ENCODE data around the gene NELL2. TPM values are rescaled to one million over a fixed set of nuclear protein-coding genes. Genes with fewer than 3 reads are reported as not detected.

The NELL2 gene
- total and polyA plus RNA-seq, 2 donors from 2014 or later: 0.30 to 3.3 TPM

DNA sequence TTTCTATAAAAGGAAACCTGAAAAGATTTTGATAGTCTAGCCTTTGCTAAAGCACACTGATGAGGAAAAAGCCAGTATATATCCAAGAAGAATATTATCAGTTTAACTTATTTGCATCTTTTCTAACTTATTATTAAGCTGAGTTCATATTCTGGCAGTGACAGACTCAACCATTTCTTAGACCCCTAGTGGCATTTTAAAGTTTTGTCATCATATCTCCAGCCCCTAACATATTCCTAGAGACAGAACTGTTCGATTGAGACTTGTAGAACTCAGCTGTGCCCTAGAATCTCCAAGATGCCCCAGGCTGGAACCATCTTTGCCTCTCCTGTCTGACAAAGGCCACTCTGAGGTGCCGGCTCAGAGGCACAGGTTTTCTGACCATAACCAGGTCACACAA lies 365.6 kb downstream of the NELL2 start:
- FAIRE-seq: no peak

DNA sequence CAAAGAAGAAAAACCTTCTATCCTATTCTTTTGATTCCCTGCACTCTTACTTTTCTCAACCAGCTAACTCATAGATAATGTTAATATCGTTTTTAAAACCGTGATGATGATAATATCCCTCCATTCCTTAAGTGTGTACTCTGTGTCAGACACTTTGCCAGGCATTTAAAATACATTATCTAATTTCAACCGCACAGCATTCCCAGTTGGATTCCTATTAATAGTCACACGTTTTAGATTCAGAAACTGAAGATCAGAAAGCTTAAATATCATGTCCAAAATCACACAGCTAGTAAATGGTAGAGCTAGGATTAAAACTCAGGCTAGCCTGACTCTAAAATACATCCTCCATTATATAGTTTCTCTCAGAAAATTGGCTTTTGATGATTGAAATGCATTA lies 366.0 kb downstream of the NELL2 start:
- TF ChIP-seq, protein P1, sequence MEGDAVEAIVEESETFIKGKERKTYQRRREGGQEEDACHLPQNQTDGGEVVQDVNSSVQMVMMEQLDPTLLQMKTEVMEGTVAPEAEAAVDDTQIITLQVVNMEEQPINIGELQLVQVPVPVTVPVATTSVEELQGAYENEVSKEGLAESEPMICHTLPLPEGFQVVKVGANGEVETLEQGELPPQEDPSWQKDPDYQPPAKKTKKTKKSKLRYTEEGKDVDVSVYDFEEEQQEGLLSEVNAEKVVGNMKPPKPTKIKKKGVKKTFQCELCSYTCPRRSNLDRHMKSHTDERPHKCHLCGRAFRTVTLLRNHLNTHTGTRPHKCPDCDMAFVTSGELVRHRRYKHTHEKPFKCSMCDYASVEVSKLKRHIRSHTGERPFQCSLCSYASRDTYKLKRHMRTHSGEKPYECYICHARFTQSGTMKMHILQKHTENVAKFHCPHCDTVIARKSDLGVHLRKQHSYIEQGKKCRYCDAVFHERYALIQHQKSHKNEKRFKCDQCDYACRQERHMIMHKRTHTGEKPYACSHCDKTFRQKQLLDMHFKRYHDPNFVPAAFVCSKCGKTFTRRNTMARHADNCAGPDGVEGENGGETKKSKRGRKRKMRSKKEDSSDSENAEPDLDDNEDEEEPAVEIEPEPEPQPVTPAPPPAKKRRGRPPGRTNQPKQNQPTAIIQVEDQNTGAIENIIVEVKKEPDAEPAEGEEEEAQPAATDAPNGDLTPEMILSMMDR (IDR thresholded peaks at IDR 0.05; ENCODE audit: borderline replicate concordance, extremely low read depth, insufficient read depth): no peak
- no peak for FAIRE-seq
- H3K27ac ChIP-seq (ENCODE audit: low read depth in 2 of 2, low read length in 2 of 2): no peak overlapping the region

More for the DNA sequence above, 365.6 kb downstream of the NELL2 start:
- Histone ChIP-seq H3K4me3 (ENCODE audit: low read length in 3 of 3) (no peak overlapping the region), H3K9me3 (ENCODE audit: control insufficient read depth in 2 of 3, insufficient read depth in 1 of 3, low read length in 3 of 3) (no peaks in the 10 kb centered on the region), H3K36me3 (ENCODE audit: control insufficient read depth in 2 of 3, insufficient read depth in 3 of 3, low read length in 3 of 3) (no peaks in the 10 kb centered on the region), H3K4me1 (ENCODE audit: control insufficient read depth in 2 of 3, insufficient read depth in 2 of 3, low read depth in 1 of 3, low read length in 3 of 3) (no peaks in the 10 kb centered on the region), H3K27me3 (ENCODE audit: control insufficient read depth, insufficient read depth, low read length) (no peaks in the 10 kb centered on the region), H3K9ac (ENCODE audit: low read length in 3 of 3) (no peak overlapping the region), H3K27ac (ENCODE audit: low read depth in 2 of 2, low read length in 2 of 2) (no peak overlapping the region)
- no peak for DNase-seq
- TF ChIP-seq, protein P1 (IDR thresholded peaks at IDR 0.05; ENCODE audit: borderline replicate concordance, extremely low read depth, insufficient read depth): no peak
- intact Hi-C loops (cut with DNase I): no loop called here

DNA sequence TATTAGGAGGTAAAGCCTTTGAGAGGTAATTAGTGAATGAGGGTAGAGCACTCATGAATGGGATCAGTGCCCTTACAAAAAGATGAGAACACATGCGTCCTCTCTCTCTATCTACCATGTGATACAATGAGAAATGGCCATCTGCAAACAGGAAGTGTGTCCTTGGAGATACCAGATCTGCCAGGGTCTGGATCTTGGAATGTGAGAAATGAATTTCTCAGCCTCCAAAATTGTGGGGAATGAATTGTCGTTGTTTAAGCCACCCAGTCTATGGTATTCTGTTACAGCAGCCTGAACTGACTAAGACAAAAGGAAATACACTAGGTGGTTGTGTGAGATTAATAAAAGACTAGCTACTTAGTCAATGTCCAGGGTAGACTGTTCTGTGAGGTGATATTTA lies 366.6 kb downstream of the NELL2 start:
- intact Hi-C loops (cut with DNase I): no loop called here
- H3K27ac ChIP-seq (ENCODE audit: low read depth in 2 of 2, low read length in 2 of 2): no peak overlapping the region
- H3K9me3 ChIP-seq (ENCODE audit: control insufficient read depth in 2 of 3, insufficient read depth in 1 of 3, low read length in 3 of 3): no peaks in the 10 kb centered on the region
- DNase-seq (no peak), FAIRE-seq (no peak)
- no peak overlapping the region for H3K9ac ChIP-seq (ENCODE audit: low read length in 3 of 3)
- H3K36me3 ChIP-seq (ENCODE audit: control insufficient read depth in 2 of 3, insufficient read depth in 3 of 3, low read length in 3 of 3): no peaks in the 10 kb centered on the region
- no peaks in the 10 kb centered on the region for H3K4me1 ChIP-seq (ENCODE audit: control insufficient read depth in 2 of 3, insufficient read depth in 2 of 3, low read depth in 1 of 3, low read length in 3 of 3)
- no peak overlapping the region for H3K4me3 ChIP-seq (ENCODE audit: low read length in 3 of 3)
- no peaks in the 10 kb centered on the region for H3K27me3 ChIP-seq (ENCODE audit: control insufficient read depth, insufficient read depth, low read length)
- TF ChIP-seq, protein P1 (IDR thresholded peaks at IDR 0.05; ENCODE audit: borderline replicate concordance, extremely low read depth, insufficient read depth): no peak

More for the DNA sequence above, 366.0 kb downstream of the NELL2 start:
- H3K4me3 ChIP-seq (ENCODE audit: low read length in 3 of 3): no peak overlapping the region
- intact Hi-C loops (cut with DNase I): no loop called here
- no peaks in the 10 kb centered on the region for H3K4me1 ChIP-seq (ENCODE audit: control insufficient read depth in 2 of 3, insufficient read depth in 2 of 3, low read depth in 1 of 3, low read length in 3 of 3)
- no peaks in the 10 kb centered on the region for H3K36me3 ChIP-seq (ENCODE audit: control insufficient read depth in 2 of 3, insufficient read depth in 3 of 3, low read length in 3 of 3)
- H3K27me3 ChIP-seq (ENCODE audit: control insufficient read depth, insufficient read depth, low read length): no peaks in the 10 kb centered on the region
- DNase-seq: no peak
- H3K9ac ChIP-seq (ENCODE audit: low read length in 3 of 3): no peak overlapping the region
- no peaks in the 10 kb centered on the region for H3K9me3 ChIP-seq (ENCODE audit: control insufficient read depth in 2 of 3, insufficient read depth in 1 of 3, low read length in 3 of 3)

DNA sequence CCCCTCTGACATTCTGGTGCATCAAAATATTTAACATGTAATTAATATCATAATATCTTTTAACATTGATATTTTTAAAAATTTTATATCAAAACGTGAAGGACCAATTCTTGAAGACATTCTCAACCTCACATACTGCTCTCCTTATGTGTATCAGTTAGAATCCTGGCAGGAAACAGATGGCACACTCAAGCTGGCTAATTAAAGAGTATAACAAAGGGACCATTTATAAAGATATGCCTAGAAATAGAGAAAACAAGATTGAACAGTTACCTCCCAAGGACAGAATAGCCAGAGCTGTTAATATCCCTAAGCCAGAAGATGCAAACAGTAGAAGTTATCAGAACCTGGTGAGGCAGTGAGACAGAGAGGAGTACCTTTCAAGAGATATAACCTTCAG lies 368.7 kb downstream of the NELL2 start:
- TF ChIP-seq, protein P1 (IDR thresholded peaks at IDR 0.05; ENCODE audit: borderline replicate concordance, extremely low read depth, insufficient read depth): no peak
- Histone ChIP-seq H3K27ac (ENCODE audit: low read depth in 2 of 2, low read length in 2 of 2) (no peak overlapping the region), H3K9ac (ENCODE audit: low read length in 3 of 3) (no peak overlapping the region), H3K36me3 (ENCODE audit: control insufficient read depth in 2 of 3, insufficient read depth in 3 of 3, low read length in 3 of 3) (no peaks in the 10 kb centered on the region), H3K27me3 (ENCODE audit: control insufficient read depth, insufficient read depth, low read length) (no peaks in the 10 kb centered on the region), H3K4me3 (ENCODE audit: low read length in 3 of 3) (no peak overlapping the region), H3K9me3 (ENCODE audit: control insufficient read depth in 2 of 3, insufficient read depth in 1 of 3, low read length in 3 of 3) (no peaks in the 10 kb centered on the region), H3K4me1 (ENCODE audit: control insufficient read depth in 2 of 3, insufficient read depth in 2 of 3, low read depth in 1 of 3, low read length in 3 of 3) (no peaks in the 10 kb centered on the region)
- no peak for DNase-seq
- FAIRE-seq: no peak
- intact Hi-C loops (cut with DNase I): no loop called here
